HUES64 (cell line): ENCODE results near the gene IKBKE.

ENCODE experiments used
- H3K27ac ChIP-seq: 2 replicates; pipeline ENCODE4 v1.7.0; 2013; ENCODE audit warnings: low read depth, low read length, inconsistent platforms
- H3K27me3 ChIP-seq: 2 replicates; pipeline ENCODE4 v1.6.1; 2013; ENCODE audit warnings: mild to moderate bottlenecking, low read length; ENCODE audit not compliant: insufficient read depth
- H3K36me3 ChIP-seq: 2 replicates; pipeline ENCODE4 v1.6.1; 2013; ENCODE audit warnings: mild to moderate bottlenecking, low read length; ENCODE audit not compliant: insufficient read depth
- H3K4me1 ChIP-seq: 2 replicates; pipeline ENCODE4 v1.6.1; 2013; ENCODE audit warnings: mild to moderate bottlenecking, low read length, moderate library complexity; ENCODE audit not compliant: insufficient read depth
- H3K4me3 ChIP-seq: 2 replicates; pipeline ENCODE4 v1.5.1; 2013; ENCODE audit warnings: mild to moderate bottlenecking, low read length, moderate library complexity
- H3K9ac ChIP-seq: 2 replicates; pipeline ENCODE4 v1.6.1; 2013; ENCODE audit warnings: mild to moderate bottlenecking, low read depth, low read length
- H3K9me3 ChIP-seq: 2 replicates; pipeline ENCODE4 v1.6.1; 2013; ENCODE audit warnings: low read depth, low read length; ENCODE audit not compliant: insufficient read depth
- WGBS: fragments of 150-250, 120-280 bp; methylation state at CpG from one replicate; pipeline ENCODE4 v1.1.7; 2013; ENCODE audit warnings: missing lambda C conversion rate; 5-methylcytosine and 5-hydroxymethylcytosine counted together

IKBKE gene

DNA sequence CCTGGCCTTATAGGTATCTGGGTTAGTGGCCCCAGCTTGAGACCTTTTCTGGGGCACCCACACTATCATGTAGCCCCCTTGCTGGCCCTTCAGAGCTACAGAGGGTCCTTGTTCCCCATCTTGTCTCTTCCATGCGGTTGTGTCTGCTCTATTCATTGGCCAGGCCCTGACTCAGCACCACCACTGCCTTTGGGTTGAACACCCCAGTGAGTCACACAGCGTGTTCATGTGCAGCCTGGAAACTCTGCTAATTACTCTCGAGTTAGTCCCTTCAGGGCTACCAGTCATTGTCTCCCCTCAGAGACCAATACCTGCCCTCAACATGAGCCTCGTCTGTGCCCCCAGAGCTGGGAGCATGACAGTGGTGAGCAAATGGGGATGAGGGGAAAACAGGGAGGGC, 28.2 kb upstream of the IKBKE start:
- no peaks in the 10 kb centered on the region for H3K27me3 ChIP-seq
- no peak overlapping the region for H3K9ac ChIP-seq
- no peak overlapping the region for H3K27ac ChIP-seq
- H3K36me3 ChIP-seq: peaks cover 77% of the 10 kb centered on the region
- no peaks in the 10 kb centered on the region for H3K4me1 ChIP-seq
- no peak overlapping the region for H3K4me3 ChIP-seq
- 92% methylated on average over 4 of the region's 4 CpGs for WGBS
- H3K9me3 ChIP-seq: no peaks in the 10 kb centered on the region

DNA sequence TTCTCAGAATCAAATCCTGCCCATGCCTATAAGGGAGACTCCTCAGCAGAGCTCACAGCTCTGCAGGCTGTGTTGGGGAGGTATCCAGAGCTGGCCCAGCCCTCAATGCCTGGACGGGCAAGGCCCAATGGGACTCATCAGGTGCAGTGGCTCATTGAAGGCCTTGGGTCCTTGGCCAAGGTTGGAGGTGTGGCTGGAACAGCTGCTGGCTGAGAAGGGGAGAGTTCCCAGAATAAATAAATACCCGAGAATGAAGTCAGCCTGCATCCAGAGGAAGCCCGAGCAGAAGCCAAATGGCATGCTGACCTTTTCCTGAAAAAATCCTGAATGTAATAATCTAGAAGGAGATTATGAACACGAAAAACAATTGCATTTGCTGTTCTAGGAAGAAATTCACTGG, 25.2 kb upstream of the IKBKE start:
- Histone ChIP-seq H3K4me1 (no peaks in the 10 kb centered on the region), H3K9me3 (no peaks in the 10 kb centered on the region), H3K27me3 (no peaks in the 10 kb centered on the region), H3K36me3 (peaks cover 75% of the 10 kb centered on the region), H3K9ac (no peak overlapping the region), H3K4me3 (no peak overlapping the region), H3K27ac (no peak overlapping the region)
- 92% methylated on average over 4 of the region's 4 CpGs for WGBS

DNA sequence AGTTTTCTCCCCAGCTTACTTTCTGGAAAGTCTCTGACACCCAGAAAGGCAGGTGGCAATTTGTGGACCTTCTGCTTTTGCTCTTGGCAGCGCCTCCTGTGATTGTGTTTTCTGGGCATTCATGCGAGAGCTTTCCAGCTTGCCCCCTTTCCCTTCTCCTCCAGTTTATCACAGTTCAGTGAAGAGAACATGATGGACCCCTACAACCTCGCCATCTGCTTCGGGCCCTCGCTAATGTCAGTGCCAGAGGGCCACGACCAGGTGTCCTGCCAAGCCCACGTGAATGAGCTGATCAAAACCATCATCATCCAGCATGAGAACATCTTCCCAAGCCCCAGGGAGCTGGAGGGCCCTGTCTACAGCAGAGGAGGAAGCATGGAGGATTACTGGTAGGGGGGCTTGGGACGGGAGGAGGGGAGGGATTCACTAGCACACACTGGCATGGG, 24.3 kb upstream of the IKBKE start:
- peaks cover 76% of the 10 kb centered on the region for H3K36me3 ChIP-seq
- 96% methylated on average over 8 of the region's 8 CpGs for WGBS
- no peak overlapping the region for H3K27ac ChIP-seq

DNA sequence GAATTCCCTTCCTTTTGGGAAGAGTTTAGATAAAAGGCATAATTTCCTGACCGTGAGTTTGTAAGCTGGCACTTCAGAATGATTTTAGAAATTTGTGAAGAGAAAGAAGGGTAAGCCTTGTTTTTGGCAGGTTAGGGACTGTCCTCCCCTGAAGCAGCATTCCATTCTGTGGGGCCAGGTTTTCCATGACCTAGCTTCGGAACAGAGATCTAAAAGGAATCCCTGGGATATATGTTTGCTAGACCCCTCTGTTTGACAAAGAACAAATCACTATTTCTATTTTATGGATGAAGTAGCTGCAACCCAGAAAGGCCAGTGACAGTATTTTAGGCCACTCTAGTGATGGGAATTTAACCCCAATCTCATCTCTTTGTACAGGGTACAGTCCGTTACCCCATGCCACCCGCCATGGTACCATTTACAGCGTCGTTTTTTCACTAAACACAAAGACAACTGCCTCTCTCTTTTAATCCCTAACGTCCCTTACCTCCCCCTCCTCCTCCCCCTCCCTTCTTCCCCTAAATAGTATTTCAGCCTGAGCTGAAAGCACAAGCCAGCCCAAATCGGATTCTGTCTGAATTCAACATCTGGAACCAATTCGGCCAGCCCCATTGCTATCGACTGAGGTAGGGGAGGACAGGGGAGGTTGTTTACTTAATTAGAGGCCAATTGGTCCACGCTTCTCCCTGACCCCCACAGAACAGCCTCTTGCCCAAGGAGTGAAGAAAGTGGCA, 23.4 kb upstream of the IKBKE start:
- Histone ChIP-seq H3K4me1 (no peaks in the 10 kb centered on the region), H3K27ac (no peak overlapping the region), H3K27me3 (no peaks in the 10 kb centered on the region), H3K4me3 (no peak overlapping the region), H3K9me3 (no peaks in the 10 kb centered on the region), H3K36me3 (peaks cover 77% of the 10 kb centered on the region), H3K9ac (no peak overlapping the region)
- WGBS: 89% methylated on average over 11 of the region's 11 CpGs

More for the DNA sequence above, 24.3 kb upstream of the IKBKE start:
- H3K4me1 ChIP-seq: no peaks in the 10 kb centered on the region
- no peak overlapping the region for H3K4me3 ChIP-seq
- H3K9ac ChIP-seq: no peak overlapping the region
- H3K27me3 ChIP-seq: no peaks in the 10 kb centered on the region
- H3K9me3 ChIP-seq: no peaks in the 10 kb centered on the region

DNA sequence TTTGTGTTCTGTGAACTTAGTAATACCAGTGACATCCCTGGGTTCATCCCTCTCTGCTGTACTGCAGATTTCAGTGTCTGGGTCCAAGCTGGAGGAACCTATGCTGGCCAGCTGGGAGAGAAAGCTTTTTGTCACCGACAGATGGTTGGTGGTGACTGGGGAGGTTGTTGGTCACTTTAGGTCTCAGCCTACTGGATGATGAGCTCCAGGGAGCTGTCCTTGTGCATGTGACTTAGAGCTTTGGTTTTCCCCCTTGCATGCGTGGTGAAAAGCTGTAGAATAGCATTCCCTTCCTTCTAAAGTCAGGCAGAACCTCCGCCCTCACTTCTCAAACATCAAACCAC, 22.9 kb upstream of the IKBKE start:
- Histone ChIP-seq H3K27ac (no peak overlapping the region), H3K4me3 (no peak overlapping the region), H3K9ac (no peak overlapping the region), H3K36me3 (peaks cover 77% of the 10 kb centered on the region), H3K27me3 (no peaks in the 10 kb centered on the region), H3K9me3 (no peaks in the 10 kb centered on the region), H3K4me1 (no peaks in the 10 kb centered on the region)
- 61% methylated on average over 3 of the region's 3 CpGs for WGBS

DNA sequence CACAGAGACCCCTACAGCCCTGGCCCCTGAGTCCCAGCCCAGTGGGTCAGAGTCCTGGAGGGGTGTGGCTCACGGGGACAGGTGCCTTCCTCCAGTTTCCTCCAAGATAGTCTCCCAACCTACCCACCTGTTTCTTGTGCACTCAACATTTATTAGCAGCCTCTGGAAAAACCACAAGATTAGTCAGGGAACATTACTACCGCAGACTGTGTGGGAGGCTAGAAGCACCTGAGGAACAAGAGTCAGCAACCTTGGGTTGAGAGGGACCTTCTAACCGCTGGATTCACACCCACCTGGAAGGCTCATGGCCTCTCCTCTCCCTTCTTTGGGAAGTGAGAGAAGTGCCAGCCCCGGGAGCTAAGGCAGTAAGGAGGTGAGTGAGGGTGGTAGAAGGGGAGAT, 22.5 kb upstream of the IKBKE start:
- 89% methylated on average over 4 of the region's 4 CpGs for WGBS
- no peaks in the 10 kb centered on the region for H3K9me3 ChIP-seq
- H3K27me3 ChIP-seq: no peaks in the 10 kb centered on the region
- H3K36me3 ChIP-seq: peaks cover 75% of the 10 kb centered on the region
- no peaks in the 10 kb centered on the region for H3K4me1 ChIP-seq
- H3K27ac ChIP-seq: no peak overlapping the region
- no peak overlapping the region for H3K9ac ChIP-seq
- no peak overlapping the region for H3K4me3 ChIP-seq

DNA sequence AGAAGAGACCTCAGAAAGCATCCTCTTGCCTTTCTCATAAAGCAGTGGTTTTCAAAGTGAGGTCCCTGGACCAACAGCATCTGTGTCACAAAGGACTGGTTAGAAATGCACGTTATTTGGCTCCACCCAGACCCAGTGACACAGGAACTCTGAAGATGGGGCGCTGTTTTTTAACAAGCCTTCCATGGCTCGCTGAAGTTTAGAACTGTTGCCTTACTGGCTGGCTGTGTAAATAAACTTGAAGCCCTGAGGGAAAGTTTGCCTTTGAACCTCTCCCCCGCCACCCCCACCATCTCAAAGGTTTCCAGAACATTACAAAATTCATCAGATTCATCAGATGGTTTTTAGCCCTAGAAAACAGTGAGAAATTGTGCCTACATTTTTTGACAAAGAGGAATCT, 21.8 kb upstream of the IKBKE start:
- Histone ChIP-seq H3K9ac (no peak overlapping the region), H3K4me1 (no peaks in the 10 kb centered on the region), H3K9me3 (no peaks in the 10 kb centered on the region), H3K36me3 (peaks cover 76% of the 10 kb centered on the region), H3K4me3 (no peak overlapping the region), H3K27ac (no peak overlapping the region), H3K27me3 (no peaks in the 10 kb centered on the region)
- 89% methylated on average over 4 of the region's 4 CpGs for WGBS

DNA sequence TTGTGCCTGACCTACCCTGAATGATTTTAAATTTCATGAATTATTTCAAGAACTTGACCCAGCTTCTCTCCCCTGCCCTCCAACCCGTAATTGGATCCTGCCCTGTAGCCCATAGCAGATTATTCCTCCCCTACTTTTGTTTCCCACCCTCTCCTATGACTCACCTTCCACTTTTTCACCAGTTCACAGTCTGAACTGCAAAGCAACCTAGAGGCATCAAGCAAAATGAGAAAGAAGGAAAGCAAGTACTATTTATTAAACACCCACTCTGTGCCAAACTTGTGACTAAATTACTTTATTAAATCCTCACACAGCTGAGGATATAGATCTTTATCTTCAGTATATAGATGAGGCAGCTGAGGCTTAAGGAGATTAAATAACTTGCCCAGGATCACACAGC, 20.7 kb upstream of the IKBKE start:
- Histone ChIP-seq H3K4me1 (no peaks in the 10 kb centered on the region), H3K9ac (no peak overlapping the region), H3K36me3 (peaks cover 71% of the 10 kb centered on the region), H3K27me3 (no peaks in the 10 kb centered on the region), H3K4me3 (no peak overlapping the region), H3K27ac (no peak overlapping the region), H3K9me3 (no peaks in the 10 kb centered on the region)
- 30% methylated on average over 1 of the region's 1 CpG for WGBS

DNA sequence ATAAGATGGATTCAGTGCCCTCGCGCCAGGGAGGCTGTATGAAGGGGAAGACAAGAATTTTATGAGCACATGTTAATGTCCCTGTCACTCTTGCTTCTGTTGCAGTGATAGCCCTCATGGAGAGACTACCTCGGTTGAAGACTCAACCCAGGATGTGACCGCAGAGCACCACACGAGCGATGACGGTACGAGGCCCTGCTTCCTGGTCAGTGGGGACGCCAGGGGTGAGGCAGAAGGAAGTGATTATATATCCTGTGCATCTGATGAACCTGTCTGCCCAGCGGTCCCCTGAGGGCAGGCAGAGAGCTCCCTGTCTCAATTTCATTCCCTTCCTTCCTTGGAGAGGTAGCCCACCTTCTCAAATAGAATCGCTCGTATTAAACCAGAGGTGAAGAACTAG, 20.0 kb upstream of the IKBKE start:
- peaks cover 65% of the 10 kb centered on the region for H3K36me3 ChIP-seq
- 95% methylated on average over 12 of the region's 12 CpGs for WGBS
- no peak overlapping the region for H3K4me3 ChIP-seq
- H3K27me3 ChIP-seq: no peaks in the 10 kb centered on the region
- H3K9me3 ChIP-seq: no peaks in the 10 kb centered on the region
- H3K9ac ChIP-seq: no peak overlapping the region
- peaks cover 3% of the 10 kb centered on the region; the same call in 1 of the 2 replicates for H3K4me1 ChIP-seq
- no peak overlapping the region for H3K27ac ChIP-seq

DNA sequence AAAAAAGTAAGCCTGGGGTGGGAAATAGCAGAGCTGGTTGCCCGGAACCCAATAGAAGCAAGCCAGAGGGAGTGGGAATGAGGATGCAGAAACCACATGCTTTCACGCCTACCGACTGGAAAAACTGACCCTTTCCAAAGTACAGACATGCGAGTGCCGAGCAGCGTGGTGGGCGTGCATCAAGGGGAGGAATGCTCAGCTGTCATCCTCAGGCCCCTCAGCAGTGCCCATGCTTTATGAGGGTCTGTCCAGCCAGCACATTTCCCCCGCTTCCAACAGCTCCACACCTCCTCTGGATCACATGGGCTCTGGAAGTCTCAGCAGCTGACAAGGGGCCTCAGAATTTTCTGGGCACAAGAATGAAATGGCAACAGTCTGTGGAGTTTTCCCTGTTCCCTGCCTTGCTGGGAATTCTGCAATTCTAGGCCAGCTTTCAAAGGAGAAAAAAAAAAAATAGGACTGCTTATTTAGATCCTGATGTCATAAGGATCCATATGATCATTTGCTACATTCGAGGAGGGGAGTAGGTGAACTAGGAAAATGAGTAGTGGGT, 19.1 kb upstream of the IKBKE start:
- Histone ChIP-seq H3K4me3 (no peak overlapping the region), H3K36me3 (peaks cover 56% of the 10 kb centered on the region), H3K4me1 (peaks cover 7% of the 10 kb centered on the region; the same call in 1 of the 2 replicates), H3K9me3 (no peaks in the 10 kb centered on the region), H3K27ac (no peak overlapping the region), H3K9ac (no peak overlapping the region), H3K27me3 (no peaks in the 10 kb centered on the region)
- 81% methylated on average over 9 of the region's 9 CpGs for WGBS

DNA sequence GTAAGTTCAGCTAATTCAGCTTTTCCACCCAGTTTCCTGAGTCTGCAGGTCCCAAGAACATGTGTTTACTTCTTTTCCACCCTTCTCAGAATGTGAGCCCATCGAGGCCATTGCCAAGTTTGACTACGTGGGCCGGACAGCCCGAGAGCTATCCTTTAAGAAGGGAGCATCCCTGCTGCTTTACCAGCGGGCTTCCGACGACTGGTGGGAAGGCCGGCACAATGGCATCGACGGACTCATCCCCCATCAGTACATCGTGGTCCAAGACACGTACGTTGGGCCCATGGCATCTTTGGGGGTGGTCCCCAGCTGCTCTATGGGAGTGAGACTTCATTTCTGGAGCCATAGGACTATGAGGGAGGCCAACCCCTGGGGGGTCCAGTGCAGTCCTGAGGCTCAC, 17.2 kb upstream of the IKBKE start:
- no peak overlapping the region for H3K9ac ChIP-seq
- H3K4me1 ChIP-seq: peaks cover 11% of the 10 kb centered on the region; the same call in 1 of the 2 replicates
- no peaks in the 10 kb centered on the region for H3K27me3 ChIP-seq
- 94% methylated on average over 13 of the region's 13 CpGs for WGBS
- H3K36me3 ChIP-seq: peaks cover 51% of the 10 kb centered on the region
- H3K27ac ChIP-seq: no peak overlapping the region
- no peaks in the 10 kb centered on the region for H3K9me3 ChIP-seq
- no peak overlapping the region for H3K4me3 ChIP-seq
